Keratinocyte (primary cell): ENCODE measurements around the gene FXN. TPM values are rescaled to one million over a fixed set of nuclear protein-coding genes. Genes with fewer than 3 reads are reported as not detected.
A peak's percentile ranks its signal among the peaks of the same experiment; 100 is the strongest.

ENCODE experiments used
- DNase-seq: peaks from one replicate; pipeline ENCODE4 v3.0.0-alpha.2; 2011; ENCODE audit warnings: low read depth, missing footprints, low spot score
- FAIRE-seq: peaks from 2 replicates; lab custom pipeline; 2011; peaks lifted over from hg19 to GRCh38; lab: Jason Lieb, UNC
- H2AFZ ChIP-seq: 2 replicates; pipeline ENCODE4 v1.6.0; 2012; ENCODE audit warnings: low read length, control low read depth, inconsistent platforms; ENCODE audit not compliant: control insufficient read depth
- H3K27ac ChIP-seq: 2 replicates; pipeline ENCODE4 v1.5.1; 2011; ENCODE audit warnings: low read length; ENCODE audit not compliant: control insufficient read depth, insufficient read depth
- H3K27me3 ChIP-seq: 3 replicates; pipeline ENCODE4 v1.6.0; 2011; ENCODE audit warnings: low read length; ENCODE audit not compliant: control insufficient read depth, insufficient read depth; ENCODE audit errors: extremely low read depth
- H3K36me3 ChIP-seq, 2 experiments: 2 replicates in 1 of 2; 3 replicates in 1 of 2; pipeline ENCODE4 v1.5.1; 2011; ENCODE audit warnings: low read length in 2 of 2, mild to moderate bottlenecking in 1 of 2; ENCODE audit not compliant: control insufficient read depth in 2 of 2, insufficient read depth in 2 of 2; ENCODE audit errors: extremely low read depth in 1 of 2
- H3K4me1 ChIP-seq: 3 replicates; pipeline ENCODE4 v1.5.1; 2011; ENCODE audit warnings: low read length; ENCODE audit not compliant: control insufficient read depth, insufficient read depth; ENCODE audit errors: extremely low read depth
- H3K4me2 ChIP-seq: 3 replicates; pipeline ENCODE4 v1.6.0; 2011; ENCODE audit warnings: low read depth, low read length; ENCODE audit not compliant: control insufficient read depth, insufficient read depth; ENCODE audit errors: extremely low read depth
- H3K4me3 ChIP-seq, 3 experiments: fragments of 200-600 bp in 1 of 3; sonication (generic) in 1 of 3; 2 replicates in 2 of 3; 3 replicates in 1 of 3; pipeline ENCODE4 v1.5.1; 2011 to 2016; ENCODE audit warnings: low read length in 3 of 3, mild to moderate bottlenecking in 3 of 3, control low read depth in 2 of 3, inconsistent platforms in 1 of 3, low read depth in 1 of 3, mixed read lengths in 1 of 3, mixed run types in 1 of 3, moderate library complexity in 1 of 3; ENCODE audit not compliant: control insufficient read depth in 2 of 3, insufficient read depth in 2 of 3; ENCODE audit errors: extremely low read depth in 1 of 3
- H3K79me2 ChIP-seq: 2 replicates; pipeline ENCODE4 v1.6.0; 2012; ENCODE audit warnings: low read length; ENCODE audit not compliant: control insufficient read depth, insufficient read depth
- H3K9ac ChIP-seq: 3 replicates; pipeline ENCODE4 v1.6.0; 2011; ENCODE audit warnings: low read length; ENCODE audit not compliant: control insufficient read depth, insufficient read depth; ENCODE audit errors: extremely low read depth
- H3K9me1 ChIP-seq: 3 replicates; pipeline ENCODE4 v1.6.0; 2011; ENCODE audit warnings: low read length; ENCODE audit not compliant: control insufficient read depth, insufficient read depth; ENCODE audit errors: extremely low read depth
- H3K9me3 ChIP-seq: 2 replicates; pipeline ENCODE4 v1.5.1; 2012; ENCODE audit warnings: low read depth, low read length; ENCODE audit not compliant: control insufficient read depth
- H4K20me1 ChIP-seq: 3 replicates; pipeline ENCODE4 v1.6.0; 2011; ENCODE audit warnings: low read length; ENCODE audit not compliant: control insufficient read depth, insufficient read depth; ENCODE audit errors: extremely low read depth
- CTCF ChIP-seq, 3 experiments: IDR thresholded peaks in 1 of 3; conservative IDR thresholded peaks in 1 of 3; optimal IDR thresholded peaks in 1 of 3; 2 replicates in 2 of 3; 3 replicates in 1 of 3; pipeline versions ENCODE3 to v1.5.1; 2011; ENCODE audit warnings: low read length in 3 of 3, mild to moderate bottlenecking in 3 of 3, moderate library complexity in 2 of 3, control low read depth in 1 of 3, inconsistent platforms in 1 of 3; ENCODE audit not compliant: insufficient read depth in 2 of 3; ENCODE audit errors: extremely low read depth in 1 of 3
- EZH2 ChIP-seq: IDR thresholded peaks from one replicate; pipeline ENCODE4 v1.6.1; 2012; ENCODE audit warnings: inconsistent platforms, mild to moderate bottlenecking, low read length, moderate library complexity
- dilution Hi-C: fragments of 300-500 bp; cut with MboI; formaldehyde crosslinking; loops from one replicate; pipeline ENCODE4 v1.7.0; 2020; ENCODE audit warnings: low sequenced_read_pairs; ENCODE audit not compliant: extremely low pct_ligation_motif_present
- polyA plus RNA-seq, 5 experiments: library from polyadenylated mRNA; depleted of rRNA in 3 of 5; stranded (reverse) in 3 of 5; stranded (forward) in 1 of 5; unstranded in 1 of 5; fragments of >200 nt; gene quantifications; 1 replicate in 1 of 5; 2 replicates in 3 of 5; 3 replicates in 1 of 5; pipeline versions ENCODE4 v1.2.1 to v1.2.3, GENCODE V29; 2011 to 2012; ENCODE audit warnings: missing spikeins in 2 of 5, low read depth in 1 of 5, low replicate concordance in 1 of 5

FXN gene
- polyA plus RNA-seq, 1 donor (not counting 4 experiments of a cell fraction or from before 2014, with no cell fraction given), result 24.3 TPM

GRCh38 chr9:69009708-69010107, 25.8 kb upstream of the FXN start:
- H3K79me2 ChIP-seq, result no peaks in the 10 kb centered on the region
- no peaks in the 10 kb centered on the region for H4K20me1 ChIP-seq
- no peaks in the 10 kb centered on the region for H3K36me3 ChIP-seq
- no peaks in the 10 kb centered on the region for H3K27me3 ChIP-seq
- no peaks in the 10 kb centered on the region for H3K9me3 ChIP-seq
- H3K9me1 ChIP-seq, result no peaks in the 10 kb centered on the region
- FAIRE-seq (peak; percentile 23), DNase-seq (no peak)
- H2AFZ ChIP-seq, result no peak overlapping the region
- H3K4me3 ChIP-seq, result no peak overlapping the region
- H3K9ac ChIP-seq, result no peak overlapping the region
- peaks cover 6% of the 10 kb centered on the region for H3K4me1 ChIP-seq
- no peak overlapping the region for H3K27ac ChIP-seq
- H3K4me2 ChIP-seq, result no peak overlapping the region
- no peak for TF ChIP-seq EZH2
- no peak for TF ChIP-seq CTCF (optimal IDR thresholded peaks at IDR 0.05 in 1 of 3, IDR thresholded peaks at IDR 0.05 in 1 of 3, conservative IDR thresholded peaks at IDR 0.05 in 1 of 3; ENCODE audit: extremely low read depth in 1 of 3, insufficient read depth in 2 of 3, low read length in 3 of 3)
- dilution Hi-C loops, result no loop called here

- no peak for FAIRE-seq
These were observed 22.7 kb upstream of the FXN start for GRCh38 chr9:69012696-69013381.

More at GRCh38 chr9:69012696-69013381, 22.7 kb upstream of the FXN start:
- Histone ChIP-seq H3K27ac (no peak overlapping the region), H3K27me3 (no peaks in the 10 kb centered on the region), H3K36me3 (no peaks in the 10 kb centered on the region), H4K20me1 (no peaks in the 10 kb centered on the region), H3K4me3 (no peak overlapping the region), H3K79me2 (no peaks in the 10 kb centered on the region), H2AFZ (no peak overlapping the region), H3K9me1 (no peaks in the 10 kb centered on the region), H3K4me1 (peaks cover 6% of the 10 kb centered on the region), H3K9ac (no peak overlapping the region), H3K4me2 (no peak overlapping the region), H3K9me3 (no peaks in the 10 kb centered on the region)
- dilution Hi-C loops, result no loop called here
- no peak for DNase-seq
- TF ChIP-seq CTCF (optimal IDR thresholded peaks at IDR 0.05 in 1 of 3, IDR thresholded peaks at IDR 0.05 in 1 of 3, conservative IDR thresholded peaks at IDR 0.05 in 1 of 3; ENCODE audit: extremely low read depth in 1 of 3, insufficient read depth in 2 of 3, low read length in 3 of 3) (no peak), EZH2 (no peak)
